WERI-Rb-1 (cell line): ENCODE results near the gene NUMA1.

ENCODE experiments used
- DNase-seq: peaks from one replicate; pipeline ENCODE4 v3.0.0-alpha.2; 2020
- H3K27ac ChIP-seq: fragments of 250-450 bp; sonication (Bioruptor Pico); 2 replicates; pipeline ENCODE4 v1.5.1; 2020; ENCODE audit warnings: mild to moderate bottlenecking, moderate library complexity
- H3K27me3 ChIP-seq: fragments of 250-450 bp; sonication (Bioruptor Pico); 2 replicates; pipeline ENCODE4 v1.5.1; 2021; ENCODE audit warnings: mild to moderate bottlenecking, low read depth, moderate library complexity; ENCODE audit not compliant: insufficient read depth, severe bottlenecking
- H3K36me3 ChIP-seq: fragments of 250-450 bp; sonication (Bioruptor Pico); 2 replicates; pipeline ENCODE4 v1.5.1; 2020; ENCODE audit warnings: mild to moderate bottlenecking, moderate library complexity
- H3K4me3 ChIP-seq: 2 replicates; pipeline ENCODE4 v1.5.1; 2011; ENCODE audit warnings: low read depth, mild to moderate bottlenecking, control low read depth, low read length
- H3K9me3 ChIP-seq: fragments of 250-450 bp; sonication (Bioruptor Pico); 2 replicates; pipeline ENCODE4 v1.5.1; 2021; ENCODE audit warnings: mild to moderate bottlenecking, moderate library complexity; ENCODE audit not compliant: severe bottlenecking
- TF ChIP-seq, protein P1 (sequence below): IDR thresholded peaks from 2 replicates; pipeline ENCODE4 v1.5.1; 2011; ENCODE audit warnings: low read depth, mild to moderate bottlenecking, control low read depth, inconsistent platforms, low read length

Gene NUMA1

DNA sequence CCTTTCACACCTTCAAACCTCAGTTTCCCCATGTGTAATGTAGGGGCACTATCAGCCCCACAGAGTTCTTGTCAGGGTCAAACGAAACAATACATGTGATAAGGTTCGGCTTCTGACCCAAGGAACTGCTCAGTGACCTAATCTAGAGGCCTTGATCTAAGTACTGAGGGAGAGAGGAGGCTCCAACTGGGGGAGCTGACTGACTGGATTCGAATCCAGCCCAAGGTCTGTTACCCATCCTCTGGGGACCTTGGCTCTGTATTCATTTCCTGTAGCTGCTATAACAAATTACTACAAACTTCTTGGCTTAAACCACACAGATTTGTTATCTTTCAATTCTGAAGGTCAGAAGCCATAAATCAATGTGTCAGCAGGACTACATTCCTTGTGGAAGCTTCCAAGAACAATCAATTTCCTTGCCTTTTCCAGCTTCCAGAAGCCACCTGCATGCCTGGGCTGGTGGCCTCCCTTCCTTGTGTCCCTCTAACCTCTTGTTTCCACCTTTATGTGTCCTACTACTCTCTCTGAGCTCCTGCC is 42.8 kb upstream of the NUMA1 start:
- TF ChIP-seq, protein P1, sequence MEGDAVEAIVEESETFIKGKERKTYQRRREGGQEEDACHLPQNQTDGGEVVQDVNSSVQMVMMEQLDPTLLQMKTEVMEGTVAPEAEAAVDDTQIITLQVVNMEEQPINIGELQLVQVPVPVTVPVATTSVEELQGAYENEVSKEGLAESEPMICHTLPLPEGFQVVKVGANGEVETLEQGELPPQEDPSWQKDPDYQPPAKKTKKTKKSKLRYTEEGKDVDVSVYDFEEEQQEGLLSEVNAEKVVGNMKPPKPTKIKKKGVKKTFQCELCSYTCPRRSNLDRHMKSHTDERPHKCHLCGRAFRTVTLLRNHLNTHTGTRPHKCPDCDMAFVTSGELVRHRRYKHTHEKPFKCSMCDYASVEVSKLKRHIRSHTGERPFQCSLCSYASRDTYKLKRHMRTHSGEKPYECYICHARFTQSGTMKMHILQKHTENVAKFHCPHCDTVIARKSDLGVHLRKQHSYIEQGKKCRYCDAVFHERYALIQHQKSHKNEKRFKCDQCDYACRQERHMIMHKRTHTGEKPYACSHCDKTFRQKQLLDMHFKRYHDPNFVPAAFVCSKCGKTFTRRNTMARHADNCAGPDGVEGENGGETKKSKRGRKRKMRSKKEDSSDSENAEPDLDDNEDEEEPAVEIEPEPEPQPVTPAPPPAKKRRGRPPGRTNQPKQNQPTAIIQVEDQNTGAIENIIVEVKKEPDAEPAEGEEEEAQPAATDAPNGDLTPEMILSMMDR, result no peak
- Histone ChIP-seq H3K36me3 (no peaks in the 10 kb centered on the region), H3K27me3 (no peaks in the 10 kb centered on the region), H3K4me3 (no peak overlapping the region), H3K27ac (no peak overlapping the region), H3K9me3 (peaks cover 12% of the 10 kb centered on the region)
- no peak for DNase-seq

DNA sequence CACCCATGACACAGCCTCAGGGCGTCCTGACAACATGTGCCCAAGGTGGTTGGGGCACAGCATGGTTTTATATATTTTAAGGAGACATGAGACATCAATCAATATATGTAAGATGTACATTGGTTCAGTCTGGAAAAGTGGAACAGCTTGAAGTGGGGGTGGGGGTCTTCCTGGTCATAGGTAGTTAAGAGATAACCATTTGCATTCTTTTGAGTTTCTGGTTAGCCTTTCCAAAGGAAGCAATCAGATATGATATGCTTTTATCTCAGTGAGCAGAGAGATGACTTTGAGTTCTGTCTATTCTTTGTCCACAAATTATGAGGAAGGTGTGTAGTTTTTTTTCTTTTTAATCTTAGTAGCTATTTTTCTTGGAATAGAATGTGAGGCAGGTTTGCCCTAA is 42.3 kb upstream of the NUMA1 start:
- no peak overlapping the region for H3K27ac ChIP-seq
- H3K9me3 ChIP-seq, result peaks cover 12% of the 10 kb centered on the region
- DNase-seq, result no peak
- TF ChIP-seq, protein P1, result no peak
- H3K27me3 ChIP-seq, result no peaks in the 10 kb centered on the region
- H3K4me3 ChIP-seq, result no peak overlapping the region
- H3K36me3 ChIP-seq, result no peaks in the 10 kb centered on the region

DNA sequence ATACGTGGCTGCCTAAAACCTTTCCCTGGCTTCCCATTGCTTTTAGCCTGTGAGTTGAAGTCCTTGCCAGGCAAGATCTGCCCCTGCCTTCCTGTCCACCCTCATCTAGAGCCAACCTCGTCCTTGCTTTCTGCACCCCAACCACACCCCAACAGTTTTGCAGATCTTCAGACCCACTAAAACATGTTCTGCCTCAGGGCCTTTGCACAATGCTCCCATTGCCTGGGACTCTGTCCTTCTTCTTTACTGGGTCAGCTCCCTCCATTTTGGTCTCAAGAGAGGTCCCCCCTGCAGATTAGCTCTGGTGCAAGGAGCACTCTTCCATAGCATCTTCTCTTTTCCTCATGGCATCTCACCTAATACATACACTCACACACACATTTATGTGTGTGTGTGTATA is 40.6 kb upstream of the NUMA1 start:
- no peak overlapping the region for H3K4me3 ChIP-seq
- no peak overlapping the region for H3K27ac ChIP-seq
- no peaks in the 10 kb centered on the region for H3K36me3 ChIP-seq
- no peaks in the 10 kb centered on the region for H3K27me3 ChIP-seq
- H3K9me3 ChIP-seq, result peaks cover 6% of the 10 kb centered on the region
- TF ChIP-seq, protein P1, result no peak
- DNase-seq, result no peak

DNA sequence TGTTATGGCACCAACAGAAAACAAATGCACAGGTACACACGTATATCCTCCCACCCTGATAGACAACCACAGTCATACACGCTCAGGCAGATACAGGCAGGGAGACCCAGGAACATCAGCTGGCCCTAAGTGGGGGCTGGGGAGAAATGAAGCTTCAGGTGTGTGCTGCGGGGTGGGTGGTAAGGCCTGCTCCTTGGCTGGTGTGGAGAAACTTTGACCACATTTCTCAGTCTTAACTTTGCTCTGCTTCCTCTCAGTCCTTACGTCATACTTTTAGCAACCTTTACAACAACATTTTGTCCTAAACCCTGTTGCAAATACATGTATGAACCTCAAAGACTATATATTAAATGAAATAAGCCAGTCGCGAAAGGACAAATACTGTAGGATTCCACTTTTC is 38.9 kb upstream of the NUMA1 start:
- Histone ChIP-seq H3K36me3 (no peaks in the 10 kb centered on the region), H3K27ac (no peak overlapping the region), H3K27me3 (no peaks in the 10 kb centered on the region), H3K9me3 (peaks cover 3% of the 10 kb centered on the region), H3K4me3 (no peak overlapping the region)
- DNase-seq, result no peak
- TF ChIP-seq, protein P1, result no peak

DNA sequence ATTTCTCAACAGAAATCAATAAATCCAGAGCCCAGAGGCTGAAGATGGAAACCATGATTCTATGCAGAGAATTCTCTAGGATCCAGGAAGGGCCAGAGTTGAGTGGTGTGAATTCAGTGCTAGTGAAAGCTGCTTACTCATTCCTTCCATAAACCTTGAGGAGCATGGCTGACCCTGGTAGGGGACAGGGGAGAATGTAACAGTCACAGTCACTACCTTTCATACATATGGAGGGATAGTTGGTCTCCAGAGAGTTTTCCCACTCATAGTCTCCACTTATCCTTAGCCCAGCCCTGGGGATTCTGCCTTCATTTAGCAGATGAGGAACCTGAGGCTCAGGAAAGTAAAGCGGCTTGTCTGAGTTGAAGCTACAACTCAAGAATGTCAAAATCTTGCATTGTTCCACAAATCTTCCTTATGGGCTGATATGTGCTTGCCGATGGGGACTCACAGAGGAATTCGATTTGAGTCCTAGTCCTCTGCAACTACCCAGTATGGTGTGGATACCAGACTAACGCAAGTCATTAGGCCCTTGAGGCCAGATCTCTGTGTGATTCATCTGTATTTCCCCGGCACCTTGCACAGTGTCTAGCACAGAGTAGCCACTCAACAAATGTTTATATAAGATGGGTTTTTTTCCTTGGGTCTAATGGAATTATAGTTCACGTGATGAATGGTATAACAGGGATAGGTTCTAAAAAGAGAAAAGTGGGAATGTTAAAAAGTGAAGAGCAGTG is 35.8 kb upstream of the NUMA1 start:
- TF ChIP-seq, protein P1, result no peak
- H3K9me3 ChIP-seq, result no peaks in the 10 kb centered on the region
- H3K27ac ChIP-seq, result no peak overlapping the region
- no peak overlapping the region for H3K4me3 ChIP-seq
- H3K36me3 ChIP-seq, result no peaks in the 10 kb centered on the region
- no peaks in the 10 kb centered on the region for H3K27me3 ChIP-seq
- no peak for DNase-seq

DNA sequence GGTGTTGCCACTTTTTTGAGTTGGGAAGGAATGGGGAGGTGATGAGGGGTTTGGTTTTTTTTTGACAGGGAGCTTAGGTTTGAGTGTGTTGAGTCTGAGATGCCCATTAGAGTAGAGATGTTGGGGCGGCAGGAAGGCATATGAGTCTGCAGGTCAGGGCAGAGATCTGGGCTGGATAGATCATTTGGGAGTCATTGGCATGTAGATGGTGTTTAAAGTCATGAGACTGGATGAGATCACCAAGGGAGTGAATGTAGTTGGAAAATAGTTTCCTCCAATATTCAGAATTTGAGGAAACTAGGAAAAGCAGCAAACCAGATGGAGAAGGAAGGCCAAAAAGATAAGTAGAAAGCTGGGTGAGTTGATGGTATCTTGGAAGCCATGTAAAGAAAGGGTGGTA is 34.2 kb upstream of the NUMA1 start:
- no peak for DNase-seq
- TF ChIP-seq, protein P1, result no peak
- Histone ChIP-seq H3K4me3 (no peak overlapping the region), H3K9me3 (no peaks in the 10 kb centered on the region), H3K36me3 (0 out of 2 replicates have a peak, but pooled peaks cover 2% of the 10 kb centered on the region), H3K27me3 (no peaks in the 10 kb centered on the region), H3K27ac (no peak overlapping the region)
